SK-N-SH (cell line): ENCODE data around the gene JAKMIP1. TPM values are rescaled to one million over a fixed set of nuclear protein-coding genes. Genes with fewer than 3 reads are reported as not detected.

Experiments used
- CTCF ChIA-PET: fragments of 300-600, 350-600 bp; formaldehyde crosslinking; extraction: SDS; loops from one replicate; lab custom pipeline; 2021; lab: Yijun Ruan, JAX
- POLR2A ChIA-PET: fragments of 350-600 bp; sonication (Branson Sonifier 250); formaldehyde crosslinking; extraction: SDS; loops from one replicate; lab custom pipeline; 2020; ENCODE audit warnings: antibody characterized with exemption, inconsistent platforms; lab: Yijun Ruan, JAX
- DNase-seq: peaks from one replicate; pipeline ENCODE4 v3.0.0; 2012
- H2AFZ ChIP-seq: fragments of 200-600 bp; sonication (generic); 2 replicates; pipeline ENCODE4 v1.8.1; 2016; ENCODE audit warnings: antibody characterized with exemption, mild to moderate bottlenecking, low read depth
- H3F3A ChIP-seq: fragments of 200-600 bp; sonication (generic); replicated peaks from 2 replicates; pipeline ENCODE3; 2016; ENCODE audit warnings: antibody characterized with exemption, mild to moderate bottlenecking; ENCODE audit not compliant: insufficient read depth
- H3K27ac ChIP-seq, 2 experiments: fragments of 200-500 bp in 1 of 2; fragments of 200-600 bp in 1 of 2; sonication (Bioruptor generic) in 1 of 2; sonication (generic), shearing (Covaris generic) in 1 of 2; 2 replicates each; pipeline versions ENCODE4 v1.5.1 to v1.6.1; 2014 to 2016; ENCODE audit warnings: low read depth in 2 of 2, inconsistent platforms in 1 of 2, low read length in 1 of 2, mild to moderate bottlenecking in 1 of 2, mixed read lengths in 1 of 2
- H3K27me3 ChIP-seq: fragments of 200-600 bp; sonication (generic), shearing (Covaris generic); 2 replicates; pipeline ENCODE4 v1.6.1; 2016; ENCODE audit warnings: mixed run types; ENCODE audit not compliant: insufficient read depth
- H3K36me3 ChIP-seq, 2 experiments: fragments of 200-500 bp in 1 of 2; fragments of 200-600 bp in 1 of 2; sonication (Bioruptor generic) in 1 of 2; sonication (generic) in 1 of 2; replicated peaks in 1 of 2; 2 replicates each; pipeline versions ENCODE3 to v1.5.1; 2014 to 2016; ENCODE audit warnings: low read length in 1 of 2, mild to moderate bottlenecking in 1 of 2; ENCODE audit not compliant: insufficient read depth in 2 of 2, control insufficient read depth in 1 of 2
- H3K4me1 ChIP-seq, 2 experiments: fragments of 200-500 bp in 1 of 2; fragments of 200-600 bp in 1 of 2; sonication (Bioruptor generic) in 1 of 2; sonication (generic), shearing (Covaris generic) in 1 of 2; 2 replicates each; pipeline versions ENCODE4 v1.5.1 to v1.6.1; 2014 to 2016; ENCODE audit warnings: low read depth in 1 of 2, low read length in 1 of 2, mixed run types in 1 of 2; ENCODE audit not compliant: insufficient read depth in 2 of 2, control insufficient read depth in 1 of 2
- H3K4me2 ChIP-seq: fragments of 200-600 bp; sonication (generic), shearing (Covaris generic); 2 replicates; pipeline ENCODE4 v1.6.1; 2017; ENCODE audit warnings: mixed run types
- H3K4me3 ChIP-seq, 2 experiments: fragments of 200-500 bp in 1 of 2; fragments of 200-600 bp in 1 of 2; sonication (Bioruptor generic) in 1 of 2; sonication (generic), shearing (Covaris generic) in 1 of 2; 2 replicates each; pipeline versions ENCODE4 v1.5.1 to v1.8.1; 2014 to 2016; ENCODE audit warnings: low read depth in 2 of 2, inconsistent platforms in 1 of 2, low read length in 1 of 2, mild to moderate bottlenecking in 1 of 2, mixed read lengths in 1 of 2, moderate library complexity in 1 of 2
- H3K79me2 ChIP-seq: fragments of 200-600 bp; sonication (generic); 2 replicates; pipeline ENCODE4 v1.8.1; 2017; ENCODE audit warnings: mild to moderate bottlenecking; ENCODE audit not compliant: insufficient read depth
- H3K9ac ChIP-seq: fragments of 200-600 bp; sonication (generic); 2 replicates; pipeline ENCODE4 v1.6.1; 2017; ENCODE audit warnings: mixed run types
- H3K9me2 ChIP-seq: fragments of 200-600 bp; sonication (generic); 2 replicates; pipeline ENCODE4 v1.6.1; 2017; ENCODE audit warnings: mixed run types
- H3K9me3 ChIP-seq: fragments of 200-600 bp; sonication (generic); 2 replicates; pipeline ENCODE4 v1.6.1; 2017; ENCODE audit warnings: mixed run types, mild to moderate bottlenecking, moderate library complexity
- H4K20me1 ChIP-seq: fragments of 200-600 bp; sonication (generic); 2 replicates; pipeline ENCODE4 v1.6.1; 2017; ENCODE audit warnings: mild to moderate bottlenecking, mixed run types; ENCODE audit not compliant: insufficient read depth
- CHD2 ChIP-seq: fragments of 150-350 bp; IDR thresholded peaks from 2 replicates; pipeline ENCODE4 v1.6.1; 2018; ENCODE audit warnings: low read length; ENCODE audit not compliant: partially characterized antibody
- CTCF ChIP-seq: fragments of 200-600 bp; sonication (generic); IDR thresholded peaks from 2 replicates; pipeline ENCODE4 v1.6.1; 2017; ENCODE audit warnings: antibody characterized with exemption, mild to moderate bottlenecking, moderate library complexity
- FOSL2 ChIP-seq: IDR thresholded peaks from 2 replicates; pipeline ENCODE4 v1.4.0; 2012; ENCODE audit warnings: low read depth, mild to moderate bottlenecking, moderate library complexity, borderline replicate concordance
- FOXJ3 ChIP-seq: sonication (generic); formaldehyde crosslinking; IDR thresholded peaks from 2 replicates; pipeline ENCODE4 v1.5.1; 2020; ENCODE audit warnings: mild to moderate bottlenecking, missing genetic modification reagents
- GABPA ChIP-seq: IDR thresholded peaks from 2 replicates; pipeline ENCODE4 v1.4.0; 2012; ENCODE audit warnings: low read depth, mild to moderate bottlenecking
- IRF3 ChIP-seq: fragments of 150-350 bp; IDR thresholded peaks from 2 replicates; pipeline ENCODE4 v1.6.1; 2016; ENCODE audit warnings: mild to moderate bottlenecking, low read depth, low read length
- JUND ChIP-seq: IDR thresholded peaks from 2 replicates; pipeline ENCODE4 v1.4.0; 2012
- REST ChIP-seq: IDR thresholded peaks from 2 replicates; pipeline ENCODE4 v1.6.1; 2012; ENCODE audit warnings: mild to moderate bottlenecking, low read depth, low read length, moderate library complexity
- RFX5 ChIP-seq: IDR thresholded peaks from 2 replicates; pipeline ENCODE4 v1.6.1; 2012; ENCODE audit warnings: mild to moderate bottlenecking, improper control_type of control experiment, low read length
- RXRA ChIP-seq: IDR thresholded peaks from 2 replicates; pipeline ENCODE4 v1.4.0; 2012; ENCODE audit warnings: low read depth, mild to moderate bottlenecking, borderline replicate concordance
- SIN3A ChIP-seq: IDR thresholded peaks from 2 replicates; pipeline ENCODE4 v1.6.1; 2012; ENCODE audit warnings: low read depth, mild to moderate bottlenecking, low read length, moderate library complexity, borderline replicate concordance
- SMC3 ChIP-seq: IDR thresholded peaks from 2 replicates; pipeline ENCODE4 v1.6.1; 2012; ENCODE audit warnings: low read depth, low read length, improper control_type of control experiment
- TEAD4 ChIP-seq: IDR thresholded peaks from 2 replicates; pipeline ENCODE4 v1.4.0; 2012; ENCODE audit warnings: mild to moderate bottlenecking, borderline replicate concordance; ENCODE audit not compliant: insufficient read depth
- USF1 ChIP-seq: IDR thresholded peaks from 2 replicates; pipeline ENCODE4 v1.4.0; 2012; ENCODE audit warnings: low read depth, borderline replicate concordance
- ZBTB33 ChIP-seq: IDR thresholded peaks from 2 replicates; pipeline ENCODE4 v1.4.0; 2012; ENCODE audit warnings: low read depth, borderline replicate concordance
- WGBS: methylation state at CpG from one replicate; pipeline ENCODE4 v1.1.6; 2017; ENCODE audit warnings: low lambda C conversion rate; 5-methylcytosine and 5-hydroxymethylcytosine counted together
- polyA plus RNA-seq, 3 experiments: library from polyadenylated mRNA; depleted of rRNA; stranded (reverse); fragments of >200 nt; gene quantifications; 2 replicates each; pipeline ENCODE4 v1.2.3, GENCODE V29; 2012

The JAKMIP1 gene
- polyA plus RNA-seq, 1 of the 3 experiments (the other 2 are of a cell fraction) = 0.54 TPM

- WGBS = 61% methylated on average over 18 of the region's 30 CpGs
- Histone ChIP-seq H2AFZ (no peak overlapping the region), H3K4me1 (no peaks in the 10 kb centered on the region; a peak in 1 of 4 replicates), H4K20me1 (no peaks in the 10 kb centered on the region), H3F3A (no peaks in the 10 kb centered on the region), H3K4me2 (no peak overlapping the region), H3K36me3 (no peaks in the 10 kb centered on the region), H3K27me3 (no peaks in the 10 kb centered on the region), H3K27ac (no peak overlapping the region), H3K4me3 (no peak overlapping the region), H3K79me2 (no peaks in the 10 kb centered on the region), H3K9me3 (no peaks in the 10 kb centered on the region), H3K9me2 (no peaks in the 10 kb centered on the region), H3K9ac (no peak overlapping the region)
- ChIA-PET CTCF (interaction anchor here (0.8 to 5.2 kb wide), 5 partner anchors 10 to 25 kb away, joined by 3 to 80 read pairs (median 38); no protein-coding TSS in a partner anchor), POLR2A (no interaction called here)
- no peak for DNase-seq
- no peak for TF ChIP-seq RFX5
- TF ChIP-seq RXRA = no peak
- no peak for TF ChIP-seq CTCF
- no peak for TF ChIP-seq IRF3
- no peak for TF ChIP-seq FOXJ3 (CRISPR knock-in tag)
- no peak for TF ChIP-seq SMC3
- no peak for TF ChIP-seq GABPA
- TF ChIP-seq TEAD4 = no peak
- no peak for TF ChIP-seq USF1
- no peak for TF ChIP-seq JUND
- TF ChIP-seq SIN3A = no peak
Observed at GRCh38 chr4:6022607-6023288, 177.6 kb downstream of the JAKMIP1 start.

GRCh38 chr4:6021831-6022606, 178.3 kb downstream of the JAKMIP1 start:
- H3K27ac ChIP-seq = no peak overlapping the region
- TF ChIP-seq CHD2 (no peak), ZBTB33 (no peak), RXRA (no peak), SIN3A (no peak), SMC3 (no peak), REST (no peak), FOSL2 (no peak)

More at GRCh38 chr4:6021831-6022606, 178.3 kb downstream of the JAKMIP1 start:
- Histone ChIP-seq H3K79me2 (no peaks in the 10 kb centered on the region), H2AFZ (no peak overlapping the region), H4K20me1 (no peaks in the 10 kb centered on the region), H3K4me3 (no peak overlapping the region), H3K9me2 (no peaks in the 10 kb centered on the region), H3K4me2 (no peak overlapping the region), H3K27me3 (no peaks in the 10 kb centered on the region), H3K9ac (no peak overlapping the region), H3F3A (no peaks in the 10 kb centered on the region), H3K36me3 (no peaks in the 10 kb centered on the region), H3K9me3 (no peaks in the 10 kb centered on the region), H3K4me1 (no peaks in the 10 kb centered on the region; a peak in 1 of 4 replicates)
- CTCF ChIA-PET = interaction anchor here (0.8 to 5.2 kb wide), 5 partner anchors 11 to 66 kb away, joined by 3 to 80 read pairs (median 38); no protein-coding TSS in a partner anchor
- POLR2A ChIA-PET = no interaction called here
- no peak for DNase-seq
- WGBS = 39% methylated on average over 14 of the region's 20 CpGs
